B cell (primary cell): ENCODE results near the gene ING5.

Experiments
- EZH2 ChIP-seq: IDR thresholded peaks from 2 replicates; pipeline ENCODE4 v1.6.1; 2012; ENCODE audit warnings: borderline replicate concordance, low read depth, mild to moderate bottlenecking, moderate library complexity, low read length; ENCODE audit not compliant: insufficient read depth, poor library complexity, severe bottlenecking
- TF ChIP-seq, protein P1 (sequence below): fragments of 200-600 bp; IDR thresholded peaks from one replicate; pipeline ENCODE4 v1.8.0; 2022; ENCODE audit warnings: antibody characterized with exemption, mild to moderate bottlenecking

DNA sequence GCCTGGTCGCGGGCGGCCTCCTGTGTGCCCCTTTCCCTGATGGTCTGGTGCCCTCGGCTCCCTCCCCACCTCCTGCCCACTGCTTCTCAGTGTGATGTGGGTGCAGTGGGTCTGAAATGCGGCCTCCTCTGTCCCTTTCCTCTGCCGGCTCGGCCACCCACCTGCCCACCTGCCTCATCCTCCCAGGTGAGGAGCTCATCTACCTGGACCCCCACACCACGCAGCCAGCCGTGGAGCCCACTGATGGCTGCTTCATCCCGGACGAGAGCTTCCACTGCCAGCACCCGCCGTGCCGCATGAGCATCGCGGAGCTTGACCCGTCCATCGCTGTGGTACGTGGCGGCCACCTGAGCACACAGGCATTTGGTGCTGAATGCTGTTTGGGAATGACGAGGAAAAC lies 33.5 kb upstream of the ING5 start:
- TF ChIP-seq, protein P1, sequence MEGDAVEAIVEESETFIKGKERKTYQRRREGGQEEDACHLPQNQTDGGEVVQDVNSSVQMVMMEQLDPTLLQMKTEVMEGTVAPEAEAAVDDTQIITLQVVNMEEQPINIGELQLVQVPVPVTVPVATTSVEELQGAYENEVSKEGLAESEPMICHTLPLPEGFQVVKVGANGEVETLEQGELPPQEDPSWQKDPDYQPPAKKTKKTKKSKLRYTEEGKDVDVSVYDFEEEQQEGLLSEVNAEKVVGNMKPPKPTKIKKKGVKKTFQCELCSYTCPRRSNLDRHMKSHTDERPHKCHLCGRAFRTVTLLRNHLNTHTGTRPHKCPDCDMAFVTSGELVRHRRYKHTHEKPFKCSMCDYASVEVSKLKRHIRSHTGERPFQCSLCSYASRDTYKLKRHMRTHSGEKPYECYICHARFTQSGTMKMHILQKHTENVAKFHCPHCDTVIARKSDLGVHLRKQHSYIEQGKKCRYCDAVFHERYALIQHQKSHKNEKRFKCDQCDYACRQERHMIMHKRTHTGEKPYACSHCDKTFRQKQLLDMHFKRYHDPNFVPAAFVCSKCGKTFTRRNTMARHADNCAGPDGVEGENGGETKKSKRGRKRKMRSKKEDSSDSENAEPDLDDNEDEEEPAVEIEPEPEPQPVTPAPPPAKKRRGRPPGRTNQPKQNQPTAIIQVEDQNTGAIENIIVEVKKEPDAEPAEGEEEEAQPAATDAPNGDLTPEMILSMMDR, result no peak
- TF ChIP-seq EZH2, result no peak
